OCI-LY1 (cell line): ENCODE measurements around the gene HSPB9.

Experiments used
- H2AFZ ChIP-seq: fragments of 200-600 bp; sonication (generic), shearing (Covaris generic); 2 replicates; pipeline ENCODE4 v1.6.0; 2014; ENCODE audit warnings: antibody characterized with exemption, mild to moderate bottlenecking, low read length
- H3F3A ChIP-seq: fragments of 200-600 bp; sonication (generic), shearing (Covaris generic); 2 replicates; pipeline ENCODE4 v1.6.0; 2014; ENCODE audit warnings: mild to moderate bottlenecking, antibody characterized with exemption, low read length, moderate library complexity; ENCODE audit not compliant: insufficient read depth
- H3K27ac ChIP-seq: fragments of 200-600 bp; sonication (generic); 2 replicates; pipeline ENCODE4 v1.5.1; 2014; ENCODE audit warnings: low read length, mixed run types, mild to moderate bottlenecking, low read depth; ENCODE audit not compliant: poor library complexity, severe bottlenecking
- H3K27me3 ChIP-seq: fragments of 200-600 bp; sonication (generic); 2 replicates; pipeline ENCODE4 v1.6.0; 2014; ENCODE audit warnings: antibody characterized with exemption, mild to moderate bottlenecking, low read length, moderate library complexity; ENCODE audit not compliant: insufficient read depth
- H3K36me3 ChIP-seq: fragments of 200-600 bp; sonication (generic); 2 replicates; pipeline ENCODE4 v1.6.1; 2014; ENCODE audit warnings: mild to moderate bottlenecking, antibody characterized with exemption, low read length, moderate library complexity, mixed read lengths; ENCODE audit not compliant: insufficient read depth
- H3K4me1 ChIP-seq: fragments of 200-600 bp; sonication (generic); 2 replicates; pipeline ENCODE4 v1.5.1; 2014; ENCODE audit warnings: mild to moderate bottlenecking, low read length, moderate library complexity; ENCODE audit not compliant: insufficient read depth, severe bottlenecking
- H3K4me2 ChIP-seq: fragments of 200-600 bp; sonication (generic), shearing (Covaris generic); 2 replicates; pipeline ENCODE4 v1.6.1; 2014; ENCODE audit warnings: low read length
- H3K4me3 ChIP-seq: fragments of 200-600 bp; sonication (generic); 2 replicates; pipeline ENCODE4 v1.5.1; 2014; ENCODE audit warnings: low read length, low read depth, mild to moderate bottlenecking, mixed read lengths; ENCODE audit not compliant: poor library complexity, severe bottlenecking
- H3K79me2 ChIP-seq: fragments of 200-600 bp; shearing (Covaris generic); 2 replicates; pipeline ENCODE4 v1.6.1; 2016; ENCODE audit warnings: mixed run types, low read length, mixed read lengths; ENCODE audit not compliant: insufficient read depth
- H3K9ac ChIP-seq: fragments of 200-600 bp; sonication (generic), shearing (Covaris generic); 2 replicates; pipeline ENCODE4 v1.6.1; 2014; ENCODE audit warnings: mild to moderate bottlenecking, low read length, mixed read lengths
- H3K9me2 ChIP-seq: fragments of 200-600 bp; sonication (generic), shearing (Covaris generic); 2 replicates; pipeline ENCODE4 v1.6.1; 2014; ENCODE audit warnings: low read depth, mild to moderate bottlenecking, low read length, mixed read lengths
- H3K9me3 ChIP-seq: fragments of 200-600 bp; shearing (Covaris generic); 2 replicates; pipeline ENCODE4 v1.6.1; 2014; ENCODE audit warnings: low read length, mixed read lengths
- H4K20me1 ChIP-seq: fragments of 200-600 bp; sonication (generic), shearing (Covaris generic); 2 replicates; pipeline ENCODE4 v1.6.0; 2016; ENCODE audit warnings: mild to moderate bottlenecking, low read length; ENCODE audit not compliant: insufficient read depth
- EZH2 ChIP-seq: fragments of 200-600 bp; sonication (generic), shearing (Covaris generic); IDR thresholded peaks from 2 replicates; pipeline ENCODE4 v1.8.0; 2017; ENCODE audit warnings: borderline replicate concordance, mixed run types, mild to moderate bottlenecking, antibody characterized with exemption, low read length, moderate library complexity, mixed read lengths
- TF ChIP-seq, protein P1 (sequence below): fragments of 200-600 bp; sonication (generic), shearing (Covaris generic); IDR thresholded peaks from 2 replicates; pipeline ENCODE4 v1.5.1; 2017; ENCODE audit warnings: mild to moderate bottlenecking, antibody characterized with exemption, low read length, moderate library complexity, mixed read lengths

HSPB9 gene

DNA sequence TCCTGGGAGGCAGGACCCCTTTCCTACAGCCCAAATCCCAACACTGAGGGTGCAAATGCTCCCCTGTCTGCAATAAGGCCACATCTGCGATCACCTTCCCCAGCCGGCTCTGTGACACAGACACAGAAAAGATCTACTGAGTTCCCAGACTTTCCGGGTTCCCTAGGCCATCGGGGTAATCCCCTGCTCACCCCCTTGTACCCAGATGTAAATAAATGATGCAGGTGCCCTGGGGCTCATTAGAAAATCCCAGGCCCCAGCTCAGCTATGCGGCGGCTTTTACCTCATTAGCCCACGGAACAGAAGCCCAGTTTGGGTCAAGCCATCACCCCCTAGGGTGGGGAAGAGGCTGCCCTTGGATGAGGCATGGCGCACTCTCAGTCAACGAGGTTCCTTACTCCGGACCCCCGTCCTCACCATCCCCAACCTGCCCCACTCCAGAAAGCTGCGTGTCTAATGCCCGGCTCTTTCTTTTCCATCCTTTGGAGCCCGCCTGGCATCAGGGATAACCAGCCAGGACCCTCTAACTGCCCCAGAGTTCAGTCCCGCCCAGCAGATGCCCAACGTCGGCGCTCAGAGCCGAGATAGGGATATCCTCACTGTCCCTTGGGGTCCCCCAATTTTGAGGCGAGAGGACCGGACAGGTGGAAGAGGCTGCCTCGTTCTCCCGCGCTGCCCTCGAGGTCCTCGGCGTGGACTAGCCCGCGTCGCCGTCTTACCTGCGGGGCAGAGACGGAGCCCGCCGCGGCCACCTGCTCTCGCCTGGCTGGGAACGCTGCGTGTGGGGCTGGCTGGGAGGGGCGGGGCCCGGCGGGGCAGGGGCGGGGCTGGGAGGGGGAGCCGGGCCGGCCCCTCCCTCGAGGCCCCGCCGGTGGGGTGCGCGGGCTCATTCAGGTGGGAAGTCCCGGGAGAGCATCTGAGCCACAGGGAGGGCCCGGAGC is 24.6 kb upstream of the HSPB9 start, which contains the start of gene ZNF385C:
ZNF385C (minus strand) TSS at position 783 of the 941 bp plus-strand sequence. CDS start 35,417 bp downstream, outside the sequence.
- Histone ChIP-seq H3K79me2 (no peaks in the 10 kb centered on the region), H3K4me3 (peak within 1 kb of the TSS; percentile 35), H3K4me2 (peak within 1 kb of the TSS; percentile 55), H3K9me2 (no peaks in the 10 kb centered on the region), H3K4me1 (peaks cover 10% of the 10 kb centered on the region), H4K20me1 (no peaks in the 10 kb centered on the region), H3K9me3 (no peaks in the 10 kb centered on the region), H3K9ac (no peak within 1 kb of the TSS; the same call in 1 of the 2 replicates), H3K27ac (no peak within 1 kb of the TSS), H3F3A (no peaks in the 10 kb centered on the region), H3K27me3 (no peaks in the 10 kb centered on the region; the same call in 1 of the 2 replicates), H2AFZ (no peak within 1 kb of the TSS), H3K36me3 (no peaks in the 10 kb centered on the region)
- TF ChIP-seq EZH2: no peak
- TF ChIP-seq, protein P1, sequence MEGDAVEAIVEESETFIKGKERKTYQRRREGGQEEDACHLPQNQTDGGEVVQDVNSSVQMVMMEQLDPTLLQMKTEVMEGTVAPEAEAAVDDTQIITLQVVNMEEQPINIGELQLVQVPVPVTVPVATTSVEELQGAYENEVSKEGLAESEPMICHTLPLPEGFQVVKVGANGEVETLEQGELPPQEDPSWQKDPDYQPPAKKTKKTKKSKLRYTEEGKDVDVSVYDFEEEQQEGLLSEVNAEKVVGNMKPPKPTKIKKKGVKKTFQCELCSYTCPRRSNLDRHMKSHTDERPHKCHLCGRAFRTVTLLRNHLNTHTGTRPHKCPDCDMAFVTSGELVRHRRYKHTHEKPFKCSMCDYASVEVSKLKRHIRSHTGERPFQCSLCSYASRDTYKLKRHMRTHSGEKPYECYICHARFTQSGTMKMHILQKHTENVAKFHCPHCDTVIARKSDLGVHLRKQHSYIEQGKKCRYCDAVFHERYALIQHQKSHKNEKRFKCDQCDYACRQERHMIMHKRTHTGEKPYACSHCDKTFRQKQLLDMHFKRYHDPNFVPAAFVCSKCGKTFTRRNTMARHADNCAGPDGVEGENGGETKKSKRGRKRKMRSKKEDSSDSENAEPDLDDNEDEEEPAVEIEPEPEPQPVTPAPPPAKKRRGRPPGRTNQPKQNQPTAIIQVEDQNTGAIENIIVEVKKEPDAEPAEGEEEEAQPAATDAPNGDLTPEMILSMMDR: no peak

DNA sequence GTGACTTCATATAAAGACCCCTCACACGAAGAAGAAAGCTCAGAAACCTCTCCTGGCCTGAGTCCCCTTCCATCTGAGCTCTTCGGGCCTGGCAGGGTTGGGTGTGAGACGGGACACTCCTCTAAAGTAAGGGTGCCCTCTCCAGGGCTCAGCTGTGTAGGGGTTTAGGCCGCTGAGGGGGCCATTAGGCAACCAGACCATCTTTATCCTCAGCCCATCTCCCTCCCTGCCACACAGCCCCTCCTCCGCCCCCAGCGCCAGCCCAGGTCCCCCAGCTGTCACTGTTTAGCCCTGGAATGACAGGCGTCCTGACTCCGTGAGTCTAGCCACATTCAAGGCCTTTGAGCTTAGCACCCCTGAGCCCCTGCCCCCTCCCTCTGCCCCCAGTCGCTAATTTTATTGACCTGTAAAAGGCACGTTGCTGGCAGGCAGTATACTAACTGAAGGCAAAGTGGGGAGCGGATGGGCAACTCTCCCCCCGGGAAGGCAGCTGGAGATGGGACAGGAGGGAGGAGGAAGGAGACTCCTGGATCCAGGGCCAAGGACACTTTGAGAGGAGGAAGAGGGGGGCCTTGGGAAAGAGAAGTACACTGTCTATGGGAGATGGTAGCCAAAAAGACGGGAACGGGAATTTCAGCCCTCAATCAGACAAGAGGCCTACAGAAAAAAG is 23.7 kb upstream of the HSPB9 start:
- Histone ChIP-seq H3K79me2 (no peaks in the 10 kb centered on the region), H3K4me2 (no peak overlapping the region), H2AFZ (no peak overlapping the region), H3K9me3 (no peaks in the 10 kb centered on the region), H4K20me1 (no peaks in the 10 kb centered on the region), H3K4me1 (peaks cover 10% of the 10 kb centered on the region), H3K27me3 (no peaks in the 10 kb centered on the region; the same call in 1 of the 2 replicates), H3K9ac (no peak overlapping the region), H3K4me3 (no peak overlapping the region), H3K27ac (no peak overlapping the region), H3F3A (no peaks in the 10 kb centered on the region), H3K9me2 (no peaks in the 10 kb centered on the region), H3K36me3 (no peaks in the 10 kb centered on the region)
- no peak for TF ChIP-seq EZH2
- TF ChIP-seq, protein P1: no peak

DNA sequence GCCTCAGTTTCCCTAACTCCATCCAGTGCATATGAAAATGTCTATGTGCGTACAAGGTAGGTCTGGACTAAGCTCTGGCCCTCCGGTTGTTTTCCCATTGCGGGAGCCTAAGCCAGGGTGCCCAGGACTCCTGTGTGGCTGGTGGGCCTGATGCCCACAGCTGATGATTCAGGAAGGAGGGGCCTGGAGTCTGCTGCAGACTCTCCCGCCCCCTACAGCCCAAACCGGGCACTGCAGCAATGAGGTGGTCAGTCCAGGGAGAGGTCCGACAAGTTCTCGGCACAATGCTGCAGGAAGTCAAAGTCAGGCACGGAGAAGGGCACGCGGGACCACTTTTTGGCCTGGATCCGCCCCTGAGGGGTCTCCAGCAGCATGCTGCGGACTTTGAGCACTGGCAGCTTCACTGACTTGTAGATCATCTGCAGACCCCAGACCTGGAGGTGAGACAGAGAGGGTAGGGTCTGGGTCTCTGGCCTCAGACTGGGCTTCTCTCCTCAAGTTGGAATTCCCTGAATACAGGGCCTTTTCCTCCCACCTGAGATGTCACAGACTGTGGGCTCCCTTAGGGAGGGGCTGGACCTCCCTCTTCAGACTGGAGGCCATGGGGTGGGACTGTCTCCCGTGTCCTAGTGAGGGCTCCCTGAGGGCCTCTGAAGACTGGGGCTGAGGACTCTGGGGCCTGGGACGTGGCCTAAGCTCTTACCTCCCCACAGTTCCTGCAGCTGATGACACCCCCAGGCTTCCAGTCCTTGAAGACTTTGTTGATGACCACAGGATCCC is 20.9 kb upstream of the HSPB9 start:
- TF ChIP-seq EZH2: no peak
- TF ChIP-seq, protein P1: peak; percentile 95
- H3K4me3 ChIP-seq: no peak overlapping the region

More for the DNA sequence above, 20.9 kb upstream of the HSPB9 start:
- H3K4me2 ChIP-seq: no peak overlapping the region
- no peaks in the 10 kb centered on the region; the same call in 1 of the 2 replicates for H3K36me3 ChIP-seq
- peaks cover 10% of the 10 kb centered on the region for H3K4me1 ChIP-seq
- no peaks in the 10 kb centered on the region for H3K9me2 ChIP-seq
- no peak overlapping the region for H3K9ac ChIP-seq
- no peaks in the 10 kb centered on the region for H4K20me1 ChIP-seq
- H2AFZ ChIP-seq: no peak overlapping the region
- no peak overlapping the region for H3K27ac ChIP-seq
- H3K79me2 ChIP-seq: no peaks in the 10 kb centered on the region
- H3K9me3 ChIP-seq: no peaks in the 10 kb centered on the region
- H3F3A ChIP-seq: no peaks in the 10 kb centered on the region
- no peaks in the 10 kb centered on the region; the same call in 1 of the 2 replicates for H3K27me3 ChIP-seq
